Common myeloid progenitor, CD34-positive (primary cell): ENCODE data around the gene FKBP15.

ENCODE experiments used
- CTCF ChIA-PET: fragments of 350-600 bp; sonication (Branson Sonifier 250); formaldehyde crosslinking; loops from one replicate; lab custom pipeline; 2021; ENCODE audit warnings: antibody characterized with exemption; lab: Charles Lee
- POLR2A ChIA-PET: fragments of 350-600 bp; sonication (Branson Sonifier 250); formaldehyde crosslinking; loops from one replicate; lab custom pipeline; 2021; ENCODE audit warnings: antibody characterized with exemption; lab: Charles Lee
- DNase-seq, 3 donors: peaks; one replicate each; pipeline versions ENCODE4 v3.0.0 to v3.0.0-alpha.2; 2013
- H3K27ac ChIP-seq, 2 experiments: 1 replicate in 1 of 2; 2 replicates in 1 of 2; pipeline ENCODE4 v1.7.0; 2013; ENCODE audit warnings: inconsistent platforms in 2 of 2, low read length in 2 of 2, mild to moderate bottlenecking in 2 of 2, low read depth in 1 of 2, moderate library complexity in 1 of 2; ENCODE audit not compliant: severe bottlenecking in 2 of 2, insufficient read depth in 1 of 2, poor library complexity in 1 of 2
- H3K27me3 ChIP-seq, 5 experiments: replicated peaks in 2 of 5; 1 replicate in 3 of 5; 2 replicates in 2 of 5; pipeline versions ENCODE4 v1.6.1 to v1.7.0; 2013; ENCODE audit warnings: low read length in 4 of 5, mild to moderate bottlenecking in 2 of 5, moderate library complexity in 2 of 5, inconsistent platforms in 1 of 5; ENCODE audit not compliant: insufficient read depth in 5 of 5, control insufficient read depth in 4 of 5
- H3K36me3 ChIP-seq, 4 experiments: 1 replicate in 2 of 4; 2 replicates in 2 of 4; pipeline versions ENCODE4 v1.6.1 to v1.7.0; 2013; ENCODE audit warnings: low read length in 3 of 4, control low read depth in 1 of 4, mild to moderate bottlenecking in 1 of 4; ENCODE audit not compliant: control insufficient read depth in 4 of 4, insufficient read depth in 4 of 4
- H3K4me1 ChIP-seq, 4 experiments: 1 replicate in 3 of 4; 2 replicates in 1 of 4; pipeline versions ENCODE4 v1.6.1 to v1.7.1; 2013; ENCODE audit warnings: low read length in 3 of 4, mild to moderate bottlenecking in 3 of 4, control low read depth in 1 of 4, inconsistent platforms in 1 of 4, moderate library complexity in 1 of 4; ENCODE audit not compliant: control insufficient read depth in 4 of 4, insufficient read depth in 4 of 4; ENCODE audit errors: control extremely low read depth in 1 of 4
- H3K4me3 ChIP-seq, 7 experiments: 1 replicate in 4 of 7; 2 replicates in 3 of 7; pipeline versions ENCODE4 v1.5.1 to v1.7.0; 2013; ENCODE audit warnings: mild to moderate bottlenecking in 7 of 7, low read length in 6 of 7, moderate library complexity in 6 of 7, inconsistent platforms in 2 of 7, low read depth in 2 of 7, control low read depth in 1 of 7; ENCODE audit not compliant: insufficient read depth in 4 of 7, control insufficient read depth in 1 of 7; ENCODE audit errors: extremely low read depth in 1 of 7
- H3K9me3 ChIP-seq, 5 experiments: 1 replicate in 4 of 5; 2 replicates in 1 of 5; pipeline versions ENCODE4 v1.6.1 to v1.7.1; 2013; ENCODE audit warnings: low read length in 4 of 5, mild to moderate bottlenecking in 2 of 5, inconsistent platforms in 1 of 5, low read depth in 1 of 5, moderate library complexity in 1 of 5; ENCODE audit not compliant: control insufficient read depth in 4 of 5, insufficient read depth in 2 of 5; ENCODE audit errors: control extremely low read depth in 1 of 5
- WGBS: methylation state at CpG from one replicate; pipeline ENCODE4 v1.1.5; 2013; ENCODE audit not compliant: insufficient coverage; 5-methylcytosine and 5-hydroxymethylcytosine counted together

The FKBP15 gene

DNA sequence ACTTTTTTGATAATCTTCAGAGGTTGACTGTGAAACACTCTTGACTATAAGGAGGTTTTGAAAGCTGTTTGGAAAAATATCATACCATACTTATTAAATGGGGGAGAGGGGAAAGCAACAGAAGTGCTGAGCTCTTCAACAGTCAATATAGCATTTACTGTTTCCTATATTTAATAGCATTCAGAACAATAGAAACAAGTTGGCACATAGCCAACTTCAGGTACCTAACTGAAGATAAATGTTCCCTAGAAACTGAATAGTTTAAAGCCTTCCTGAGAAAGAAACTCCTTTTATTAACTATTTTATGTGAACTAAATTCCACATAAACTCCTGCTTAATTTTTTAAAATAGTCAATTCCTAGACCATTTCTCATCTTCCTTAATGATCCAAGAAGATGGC, 26.6 kb upstream of the FKBP15 start:
- CTCF ChIA-PET, result interaction anchor here (0.7 kb wide), 1 partner anchor 27 kb away, joined by 4 read pairs; no protein-coding TSS in a partner anchor
- no peak overlapping the region for H3K27ac ChIP-seq
- H3K27me3 ChIP-seq, result no peaks in the 10 kb centered on the region
- no peaks in the 10 kb centered on the region for H3K36me3 ChIP-seq
- POLR2A ChIA-PET, result no interaction called here
- H3K9me3 ChIP-seq, result peaks cover 0 to 4% (median 3%) of the 10 kb centered on the region in 5 experiments
- no peak for DNase-seq
- no peak overlapping the region for H3K4me3 ChIP-seq
- no peaks in the 10 kb centered on the region for H3K4me1 ChIP-seq

DNA sequence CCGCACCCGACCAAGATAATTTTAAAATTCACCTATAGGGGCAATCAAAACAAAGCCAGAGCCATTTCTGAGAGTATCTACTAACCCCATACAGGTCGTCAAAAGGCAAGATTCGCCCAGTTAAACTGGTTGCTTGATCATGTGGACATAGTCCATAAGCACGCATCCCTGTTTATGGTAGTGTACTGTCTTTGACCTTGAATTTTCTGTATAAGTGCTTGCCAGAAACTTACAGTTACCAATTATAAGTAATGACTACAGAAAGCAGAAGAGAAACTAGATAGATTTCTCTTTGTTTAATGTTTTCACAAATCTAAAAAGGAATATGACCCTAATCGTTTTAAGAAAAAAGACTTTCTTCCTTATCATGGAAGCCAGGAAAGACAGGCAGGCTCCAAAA, 25.9 kb upstream of the FKBP15 start:
- Histone ChIP-seq H3K4me1 (no peaks in the 10 kb centered on the region), H3K27me3 (no peaks in the 10 kb centered on the region), H3K36me3 (no peaks in the 10 kb centered on the region), H3K4me3 (no peak overlapping the region), H3K9me3 (peaks cover 0 to 4% (median 3%) of the 10 kb centered on the region in 5 experiments), H3K27ac (no peak overlapping the region)
- WGBS, result no CpG with 5 or more reads among the region's 6 CpGs
- ChIA-PET POLR2A (no interaction called here), CTCF (no interaction called here)
- no peak for DNase-seq

DNA sequence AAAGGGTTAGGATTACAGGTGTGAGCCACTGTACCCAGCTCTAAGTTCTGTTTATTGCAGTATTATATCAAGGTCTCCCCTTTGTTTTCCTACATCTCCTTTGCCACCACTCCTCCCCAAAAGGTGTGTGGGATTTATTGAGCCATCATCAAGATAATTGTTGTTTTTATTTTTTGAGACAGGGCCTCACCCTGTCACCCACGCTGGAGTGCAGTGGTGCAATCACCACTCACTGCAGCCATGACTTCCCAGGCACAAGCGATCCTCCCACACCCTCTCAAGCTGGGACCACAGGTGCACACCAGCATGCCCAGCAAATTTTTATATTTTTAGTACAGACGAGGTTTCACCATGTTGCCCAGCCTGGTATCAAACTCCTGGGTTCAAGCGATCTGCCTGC, 24.8 kb upstream of the FKBP15 start:
- CTCF ChIA-PET, result interaction anchor here (1.4 kb wide), 1 partner anchor 9 kb away, joined by 4 read pairs; no protein-coding TSS in a partner anchor
- Histone ChIP-seq H3K9me3 (peaks cover 0 to 4% (median 3%) of the 10 kb centered on the region in 5 experiments), H3K36me3 (no peaks in the 10 kb centered on the region), H3K4me1 (no peaks in the 10 kb centered on the region), H3K27me3 (no peaks in the 10 kb centered on the region), H3K4me3 (no peak overlapping the region), H3K27ac (no peak overlapping the region)
- DNase-seq, result no peak
- 97% methylated on average over 4 of the region's 4 CpGs for WGBS
- POLR2A ChIA-PET, result no interaction called here

DNA sequence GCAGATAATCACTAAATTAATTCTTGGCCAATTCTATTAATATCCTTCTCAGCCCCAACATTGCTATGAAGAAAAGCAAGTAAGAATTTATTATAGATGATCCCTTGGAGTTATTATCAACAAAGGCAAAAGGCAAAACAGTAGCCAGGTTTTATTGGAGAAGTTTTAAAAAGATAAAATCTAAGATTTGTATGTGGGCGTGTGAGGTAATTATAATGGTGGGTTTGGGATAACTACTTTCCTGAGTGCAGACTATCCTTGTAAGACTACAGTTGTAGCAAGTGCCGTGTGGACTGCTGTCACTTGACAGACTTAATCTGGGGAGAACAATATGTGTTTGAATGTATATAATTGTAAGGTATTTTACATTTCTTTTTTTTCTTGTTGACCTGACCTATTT, 23.5 kb upstream of the FKBP15 start:
- no peak overlapping the region for H3K4me3 ChIP-seq
- H3K27ac ChIP-seq, result no peak overlapping the region
- H3K27me3 ChIP-seq, result no peaks in the 10 kb centered on the region
- WGBS, result 100% methylated on average over 1 of the region's 2 CpGs
- no peaks in the 10 kb centered on the region for H3K36me3 ChIP-seq
- CTCF ChIA-PET, result interaction anchor here (1.4 kb wide), 1 partner anchor 10 kb away, joined by 4 read pairs; no protein-coding TSS in a partner anchor
- no peak for DNase-seq
- no peaks in the 10 kb centered on the region for H3K4me1 ChIP-seq
- H3K9me3 ChIP-seq, result no peaks in the 10 kb centered on the region
- POLR2A ChIA-PET, result no interaction called here

DNA sequence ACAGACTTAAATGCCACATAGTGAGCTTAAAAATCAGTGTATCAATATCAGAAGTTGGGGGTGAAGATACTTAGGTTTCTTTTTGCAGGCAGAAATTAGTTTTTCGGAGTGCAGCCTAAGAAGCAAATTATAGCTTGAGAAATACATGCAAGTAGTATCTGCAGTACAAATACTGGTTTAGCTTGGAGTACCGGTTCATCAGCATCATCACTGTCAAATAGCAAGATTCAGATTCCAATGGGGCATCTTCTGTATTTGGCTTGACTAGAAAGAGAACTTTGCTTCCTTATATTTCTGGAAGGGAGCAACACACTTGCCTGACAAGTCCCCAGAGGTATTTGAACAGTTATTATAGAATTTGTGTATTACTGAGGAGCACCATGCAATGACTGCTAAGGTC, 20.1 kb upstream of the FKBP15 start:
- no CpG with 5 or more reads among the region's 2 CpGs for WGBS
- DNase-seq, result no peak
- H3K9me3 ChIP-seq, result no peaks in the 10 kb centered on the region
- CTCF ChIA-PET, result interaction anchor here (0.9 to 1.5 kb wide), 2 partner anchors 13 to 44 kb away, joined by 3 to 4 read pairs; no protein-coding TSS in a partner anchor
- no peak overlapping the region for H3K4me3 ChIP-seq
- H3K36me3 ChIP-seq, result no peaks in the 10 kb centered on the region
- POLR2A ChIA-PET, result no interaction called here
- no peak overlapping the region for H3K27ac ChIP-seq
- no peaks in the 10 kb centered on the region for H3K4me1 ChIP-seq
- H3K27me3 ChIP-seq, result no peaks in the 10 kb centered on the region

DNA sequence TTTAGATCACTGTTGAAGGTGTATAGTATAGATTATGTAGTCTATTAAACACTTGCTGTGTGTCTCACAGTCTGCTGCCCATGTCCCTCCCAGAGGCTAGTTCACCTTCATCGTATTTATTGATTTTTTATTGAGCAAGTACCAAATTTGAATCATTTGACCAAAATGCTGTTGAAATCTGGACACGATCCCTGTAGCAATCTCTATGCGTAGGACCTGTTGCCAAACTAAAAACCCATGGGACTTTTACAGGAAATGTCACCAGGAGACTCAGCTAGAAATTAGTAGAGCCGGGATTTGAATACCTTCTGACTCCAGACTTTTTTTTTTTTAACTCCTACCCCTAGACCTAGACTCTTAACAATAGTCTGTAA, 17.8 kb upstream of the FKBP15 start:
- Histone ChIP-seq H3K36me3 (no peaks in the 10 kb centered on the region), H3K27me3 (no peaks in the 10 kb centered on the region), H3K4me1 (no peaks in the 10 kb centered on the region), H3K9me3 (no peaks in the 10 kb centered on the region), H3K4me3 (no peak overlapping the region), H3K27ac (no peak overlapping the region)
- WGBS, result 100% methylated on average over 3 of the region's 4 CpGs
- POLR2A ChIA-PET, result no interaction called here
- CTCF ChIA-PET, result interaction anchor here (0.6 kb wide), 1 partner anchor 77 kb away, joined by 3 read pairs; no protein-coding TSS in a partner anchor
- no peak for DNase-seq

DNA sequence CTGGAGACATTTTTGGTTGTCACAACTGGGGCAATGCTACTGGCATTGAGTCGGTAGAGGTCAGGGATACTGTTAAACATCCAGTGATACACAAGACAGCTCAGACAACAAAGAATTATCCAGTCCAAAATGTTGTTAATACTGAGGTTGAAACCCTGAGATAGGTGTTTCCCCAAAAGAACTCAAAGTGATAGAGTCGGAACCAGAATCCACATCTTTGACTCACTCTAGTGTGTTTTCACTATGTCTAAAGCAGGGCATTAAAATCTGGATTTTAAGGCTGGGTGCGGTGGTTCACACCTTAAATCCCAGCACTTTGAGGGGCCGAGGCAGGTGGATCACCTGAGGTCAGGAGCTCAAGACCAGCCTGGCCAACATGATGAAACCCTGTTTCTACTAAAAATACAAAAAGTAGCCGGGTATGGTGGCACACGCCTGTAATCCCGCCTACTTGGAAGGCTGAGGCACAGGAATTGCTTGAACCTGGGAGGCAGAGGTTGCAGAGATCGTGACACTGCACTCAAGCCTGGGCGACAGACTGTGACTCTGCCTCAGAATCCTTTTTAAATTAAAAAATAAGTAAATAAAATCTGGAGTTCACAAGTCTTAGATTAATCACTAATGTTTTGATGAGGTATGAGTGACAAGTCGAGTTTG, 17.3 kb upstream of the FKBP15 start:
- Histone ChIP-seq H3K27ac (no peak overlapping the region), H3K36me3 (no peaks in the 10 kb centered on the region), H3K27me3 (no peaks in the 10 kb centered on the region), H3K9me3 (no peaks in the 10 kb centered on the region), H3K4me3 (no peak overlapping the region), H3K4me1 (peaks cover 0 to 4% (median 1%) of the 10 kb centered on the region in 4 experiments)
- ChIA-PET CTCF (no interaction called here), POLR2A (no interaction called here)
- DNase-seq, result no peak
- 96% methylated on average over 7 of the region's 10 CpGs for WGBS
